Right forelimb (tissue), 1 donor: ENCODE measurements around the gene TNS3.

Source experiments
- DNase-seq: peaks from one replicate; pipeline ENCODE4 v3.0.0-alpha.2; 2018

TNS3 gene

DNA sequence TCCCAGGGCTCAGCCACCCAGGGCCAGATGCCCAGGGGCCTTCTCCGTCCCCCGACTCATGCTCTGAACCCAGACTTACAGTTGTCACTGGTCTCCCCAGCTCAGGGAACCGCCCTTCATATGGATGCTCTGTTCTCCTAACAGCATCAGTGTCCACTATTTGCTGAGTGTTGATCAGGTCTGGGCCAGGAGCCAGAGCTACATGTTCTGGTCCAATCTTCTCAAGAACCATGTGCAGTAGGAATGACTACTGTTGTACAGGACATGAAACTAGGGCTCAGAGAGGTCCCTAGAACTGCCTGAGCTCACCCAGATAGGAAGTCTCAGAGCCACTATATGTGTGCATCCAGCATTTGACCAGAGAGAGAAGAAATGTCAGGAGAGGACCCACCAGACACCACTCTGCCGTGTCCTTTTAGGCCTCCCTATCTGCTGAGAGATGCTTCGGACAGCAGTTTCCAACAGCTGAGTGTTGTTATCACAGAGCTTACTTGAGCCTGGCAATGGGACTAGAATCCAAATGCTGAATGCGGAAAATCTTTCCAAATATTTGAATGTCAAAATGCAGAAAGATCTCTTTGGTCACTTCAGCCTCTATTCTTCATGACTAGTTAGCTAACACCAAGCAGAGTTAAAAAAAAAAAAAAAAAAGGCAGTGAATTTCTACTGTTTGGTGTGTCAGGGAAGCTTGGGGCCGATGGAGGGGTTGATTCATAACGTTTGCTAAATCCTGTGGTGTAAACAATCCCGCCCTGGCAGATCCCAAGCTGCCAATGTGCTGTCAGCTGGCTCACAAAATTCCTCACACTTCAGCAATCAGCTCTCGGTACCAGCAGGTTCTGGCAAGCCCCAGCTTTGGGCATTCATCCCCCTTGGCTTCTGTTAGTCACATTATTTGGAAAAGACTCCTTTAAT lies 246.1 kb downstream of the TNS3 start:
- DNase-seq, result peak; percentile 58

DNA sequence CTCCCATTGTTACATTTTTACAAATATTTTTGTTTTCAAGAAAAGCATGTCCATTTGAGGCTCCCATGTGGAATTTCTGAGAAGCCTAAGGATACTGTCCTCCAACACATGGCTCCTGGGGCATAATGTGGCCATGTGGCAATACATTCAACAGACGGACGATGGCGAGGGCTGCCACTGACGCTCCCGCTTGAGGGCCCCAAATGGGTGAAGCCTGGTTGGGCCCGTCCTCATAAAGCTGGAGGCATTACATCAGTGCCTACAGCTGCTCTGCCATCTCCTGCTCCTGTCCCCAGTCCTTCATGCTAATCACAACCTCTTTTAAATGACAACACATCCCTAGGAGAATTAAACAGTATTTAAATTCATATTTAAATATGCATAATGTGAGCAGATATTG lies 246.8 kb downstream of the TNS3 start:
- DNase-seq, result peak; percentile 20

DNA sequence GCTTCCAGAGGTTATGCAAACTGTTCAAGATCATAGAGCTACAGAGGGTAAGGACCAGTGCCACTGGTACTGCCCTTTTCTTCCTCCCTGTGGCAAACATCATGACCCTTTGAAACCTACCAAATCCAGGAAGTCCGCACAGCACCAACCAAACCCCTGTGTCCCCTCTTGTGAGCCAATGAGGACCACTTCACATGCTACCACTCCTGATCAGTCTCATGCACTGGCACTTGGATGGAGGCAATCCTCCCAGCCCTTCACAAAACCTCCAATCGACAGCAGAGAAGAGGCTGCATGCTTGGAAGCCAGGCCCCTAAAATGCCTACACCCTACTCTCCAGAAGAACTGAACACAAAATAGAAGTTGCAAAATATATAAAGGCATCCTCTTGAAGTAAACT lies 248.0 kb downstream of the TNS3 start:
- peak; percentile 13 for DNase-seq

DNA sequence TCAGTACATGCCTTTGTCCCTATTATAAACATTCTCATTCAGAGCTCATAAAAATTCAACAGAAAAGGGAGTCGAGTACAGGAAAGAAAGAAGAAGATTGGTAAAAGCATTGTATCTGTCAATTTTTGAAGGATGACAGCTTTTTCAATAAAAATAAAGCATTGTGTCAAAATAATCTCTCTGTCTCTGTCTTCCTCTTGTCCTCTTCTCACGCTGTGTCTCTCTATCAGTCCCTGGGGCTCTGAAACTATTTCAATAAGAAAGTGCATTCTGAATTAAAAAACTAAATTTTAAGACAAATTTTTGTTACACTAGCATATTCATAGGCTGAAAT lies 248.4 kb downstream of the TNS3 start:
- DNase-seq, result no peak

DNA sequence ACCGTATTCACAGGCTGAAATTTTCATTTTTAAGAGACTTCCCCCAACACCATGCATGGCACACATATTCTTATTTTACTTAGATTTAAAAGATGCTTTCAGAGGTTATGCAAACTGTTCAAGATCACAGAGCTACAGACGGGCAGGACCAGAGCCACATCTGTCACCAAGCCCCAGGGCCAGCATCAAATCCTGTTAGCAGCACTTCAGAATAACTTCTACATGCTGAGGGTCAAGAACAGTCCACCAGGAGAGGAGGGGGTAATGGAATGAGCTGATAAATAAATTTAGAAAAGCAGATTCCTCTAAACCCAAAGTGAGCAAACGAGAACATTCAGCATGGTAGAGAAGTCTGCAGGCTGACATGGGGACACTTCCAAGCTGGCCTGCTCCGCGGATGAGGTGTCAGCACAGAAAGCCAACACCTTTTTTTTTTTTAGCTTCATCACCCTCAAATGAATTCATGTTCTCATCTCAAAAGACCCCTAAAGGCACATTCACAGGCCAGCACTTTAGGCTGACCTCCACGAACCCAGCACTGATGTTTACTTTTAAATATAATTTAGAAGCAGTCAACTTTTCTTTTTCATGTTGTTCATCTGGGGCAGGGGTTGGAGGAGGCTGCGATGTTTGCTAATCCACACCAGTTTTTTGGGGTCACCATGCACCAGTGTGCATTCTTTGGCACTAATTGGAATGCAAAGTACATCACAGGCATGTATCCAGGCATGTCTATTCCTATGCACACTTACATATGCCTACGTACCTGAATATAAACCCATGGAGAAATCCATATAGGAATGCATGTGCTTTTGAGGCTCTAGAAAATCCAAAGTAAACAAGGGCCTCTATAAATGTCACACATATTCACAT lies 249.0 kb downstream of the TNS3 start:
- DNase-seq, result peak; percentile 21

DNA sequence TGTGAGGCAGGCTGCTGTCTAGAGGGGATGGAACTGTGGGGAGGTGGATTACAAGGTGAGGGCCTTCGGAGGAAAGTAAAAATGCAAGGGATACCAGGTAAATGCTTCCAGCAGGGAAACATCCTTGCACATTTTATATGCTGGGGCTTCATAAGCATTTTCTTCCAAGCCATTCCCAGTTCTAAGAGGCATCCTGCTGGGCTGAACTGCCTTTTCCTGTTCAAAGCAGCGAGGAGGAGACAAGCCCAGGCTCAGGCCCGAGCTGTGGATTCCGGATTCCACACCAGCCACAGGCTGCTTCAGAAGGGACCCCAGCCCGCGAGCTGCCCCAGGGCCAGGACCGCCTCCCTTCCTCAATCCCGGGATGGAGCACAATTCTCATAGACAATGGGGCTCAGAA lies 249.7 kb downstream of the TNS3 start:
- DNase-seq, result peak; percentile 21

GRCh38 chr7:47331179-47331565 lies 250.7 kb downstream of the TNS3 start:
- no peak for DNase-seq

GRCh38 chr7:47330561-47331178 lies 251.2 kb downstream of the TNS3 start:
- no peak for DNase-seq

- no peak for DNase-seq
Measured at GRCh38 chr7:47330026-47330425, 251.9 kb downstream of the TNS3 start.

GRCh38 chr7:47329320-47329926 lies 252.5 kb downstream of the TNS3 start:
- no peak for DNase-seq

DNA sequence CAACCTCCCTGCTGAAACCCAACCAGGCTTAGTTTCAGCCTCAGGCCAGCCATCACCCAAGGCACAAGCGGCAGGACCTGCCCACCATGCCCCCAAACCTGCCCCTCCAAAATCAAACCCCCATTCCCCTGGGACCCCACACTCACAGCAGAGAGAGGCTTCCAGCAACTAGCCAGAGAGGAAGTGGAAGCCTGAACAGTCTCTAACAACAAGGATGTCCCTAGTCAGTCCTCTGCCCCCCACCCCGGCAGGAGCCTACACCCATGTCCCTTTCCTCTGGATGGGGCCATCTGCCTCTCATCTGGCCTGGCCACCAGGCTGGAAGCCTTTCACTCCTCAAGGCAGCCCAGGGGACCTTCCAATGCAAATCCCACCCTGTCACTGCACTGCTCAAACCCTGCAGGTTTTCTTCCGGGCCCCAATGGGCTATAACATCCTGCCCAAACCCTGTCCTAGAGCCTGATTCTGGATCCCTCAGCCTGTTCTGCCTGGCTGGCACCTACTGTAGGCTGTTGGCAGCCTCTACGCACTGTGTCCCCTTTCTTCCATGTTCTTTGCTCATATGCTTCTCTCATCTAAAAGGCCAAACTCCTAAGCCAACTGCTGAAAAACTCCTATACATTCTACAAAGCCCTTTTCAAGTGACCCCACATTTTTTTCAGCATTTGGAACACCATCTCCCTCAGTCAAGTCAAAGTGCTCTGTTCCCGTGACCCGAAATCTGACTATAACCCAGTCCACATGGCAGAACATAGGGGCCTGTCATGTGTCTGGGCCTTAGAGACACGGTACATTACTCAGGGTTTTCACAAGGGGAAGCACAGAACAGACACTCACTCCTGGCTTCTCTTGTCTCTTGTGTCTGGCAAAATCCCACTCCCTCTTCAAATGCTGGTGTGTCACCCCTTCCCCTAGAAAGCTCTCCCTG lies 253.3 kb downstream of the TNS3 start:
- no peak for DNase-seq

- DNase-seq, result peak; percentile 92
Measured at GRCh38 chr7:47327698-47328391, 254.1 kb downstream of the TNS3 start.

GRCh38 chr7:47327346-47327697 lies 254.6 kb downstream of the TNS3 start:
- no peak for DNase-seq

- DNase-seq, result peak; percentile 74
Measured at GRCh38 chr7:47326808-47327207, 255.1 kb downstream of the TNS3 start.

DNA sequence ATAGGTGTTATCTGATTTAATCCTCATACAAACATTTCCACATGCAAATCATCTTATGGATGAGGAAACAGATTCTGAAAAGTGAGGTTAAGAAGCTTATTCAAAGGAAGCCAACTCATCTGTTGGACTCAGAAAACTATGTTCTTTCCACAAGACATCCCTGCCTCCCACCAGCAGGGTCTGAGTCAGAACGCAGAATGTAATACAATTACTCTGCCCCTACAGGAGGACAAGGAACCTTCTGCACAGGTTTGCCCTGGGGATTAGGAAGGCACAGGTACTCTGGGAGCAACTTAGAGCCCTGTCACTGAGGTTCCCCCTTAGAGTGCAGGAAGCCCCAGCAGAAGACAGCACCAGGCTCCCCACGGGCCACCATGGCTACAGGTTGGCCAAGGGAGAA lies 255.7 kb downstream of the TNS3 start:
- DNase-seq, result peak; percentile 41

DNA sequence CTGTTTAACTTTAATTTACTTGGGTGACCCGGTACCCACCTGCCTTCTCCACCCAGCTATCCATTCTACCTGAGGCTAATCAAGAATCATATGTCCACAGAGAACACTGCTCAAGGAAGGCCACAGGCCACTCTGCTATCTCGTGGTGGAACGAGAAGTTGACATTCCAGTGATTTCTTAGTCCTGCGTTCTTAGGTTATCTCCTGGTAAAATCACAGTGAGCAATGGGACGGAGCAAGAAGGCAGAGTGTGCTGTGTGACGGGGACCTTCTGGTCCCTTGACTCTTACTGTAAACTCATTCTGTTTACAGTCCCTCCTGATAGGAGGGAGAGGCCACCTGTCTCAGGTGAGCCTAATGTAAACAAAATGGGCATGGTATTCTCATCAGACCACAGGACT lies 256.6 kb downstream of the TNS3 start:
- DNase-seq, result no peak

DNA sequence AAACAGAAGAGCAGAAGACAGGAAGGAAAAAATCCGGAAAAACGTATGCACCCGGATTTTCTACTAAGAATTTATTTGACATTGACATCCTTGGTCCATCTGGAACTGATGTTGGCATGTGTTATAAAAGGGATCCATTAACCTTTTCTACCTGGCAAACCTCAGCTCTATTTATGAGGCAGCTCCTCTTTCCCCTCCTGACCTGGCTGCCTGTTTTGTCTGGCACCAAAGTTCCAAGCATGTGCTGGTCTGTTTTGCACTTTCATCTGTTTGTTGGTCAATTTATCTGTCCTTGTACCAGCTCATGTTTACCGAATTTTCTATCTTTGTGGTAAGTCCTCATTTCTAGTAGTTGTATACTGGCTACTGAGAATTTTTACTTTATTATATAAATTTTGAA lies 258.0 kb downstream of the TNS3 start:
- no peak for DNase-seq

DNA sequence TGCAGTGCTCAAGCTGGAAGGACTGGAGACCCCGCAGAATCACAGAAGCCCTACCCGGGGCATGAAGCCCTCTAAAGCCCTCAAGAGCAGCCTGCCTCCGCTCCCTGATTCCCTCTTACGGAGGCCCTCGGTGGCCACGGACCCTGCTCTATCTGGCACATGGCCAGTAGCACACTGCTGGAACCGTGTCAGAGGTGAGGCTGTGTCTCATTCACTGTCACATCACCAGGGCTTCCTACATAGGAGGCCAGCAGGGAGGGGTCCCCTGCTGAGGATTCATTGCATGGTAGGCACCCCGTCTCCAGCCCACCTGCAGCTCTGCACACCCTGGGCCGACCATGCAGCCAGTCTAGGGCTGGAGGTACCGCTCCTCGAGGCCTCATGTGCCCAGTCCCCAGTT lies 259.2 kb downstream of the TNS3 start:
- DNase-seq, result no peak

- DNase-seq, result no peak
Measured at GRCh38 chr7:47320296-47320695, 261.6 kb downstream of the TNS3 start.

GRCh38 chr7:47318395-47319182 lies 263.3 kb downstream of the TNS3 start:
- DNase-seq, result no peak

GRCh38 chr7:47317487-47317886 lies 264.4 kb downstream of the TNS3 start:
- no peak for DNase-seq
